AG04449 (cell line): Measurements from ENCODE around the gene PBX1.

Experiments
- CTCF ChIA-PET: fragments of 350-600 bp; formaldehyde crosslinking; extraction: SDS; loops from one replicate; lab custom pipeline; 2021; ENCODE audit warnings: antibody characterized with exemption; lab: Yijun Ruan, JAX
- POLR2A ChIA-PET: fragments of 400-600, 350-600 bp; formaldehyde crosslinking; extraction: SDS; loops from one replicate; lab custom pipeline; 2020; ENCODE audit warnings: antibody characterized with exemption, inconsistent platforms; lab: Yijun Ruan, JAX
- DNase-seq: peaks from one replicate; pipeline ENCODE4 v3.0.0-alpha.2; 2010; ENCODE audit warnings: low read depth, low spot score
- H3K4me3 ChIP-seq: 2 replicates; pipeline ENCODE4 v1.5.1; 2011; ENCODE audit warnings: low read depth, mild to moderate bottlenecking, control low read depth, low read length
- TF ChIP-seq, protein P1 (sequence below): IDR thresholded peaks from one replicate; pipeline ENCODE4 v1.5.1; 2011; ENCODE audit warnings: mild to moderate bottlenecking, moderate library complexity, low read length, control low read depth, inconsistent platforms; ENCODE audit not compliant: insufficient read depth; ENCODE audit errors: missing control alignments

PBX1 gene

DNA sequence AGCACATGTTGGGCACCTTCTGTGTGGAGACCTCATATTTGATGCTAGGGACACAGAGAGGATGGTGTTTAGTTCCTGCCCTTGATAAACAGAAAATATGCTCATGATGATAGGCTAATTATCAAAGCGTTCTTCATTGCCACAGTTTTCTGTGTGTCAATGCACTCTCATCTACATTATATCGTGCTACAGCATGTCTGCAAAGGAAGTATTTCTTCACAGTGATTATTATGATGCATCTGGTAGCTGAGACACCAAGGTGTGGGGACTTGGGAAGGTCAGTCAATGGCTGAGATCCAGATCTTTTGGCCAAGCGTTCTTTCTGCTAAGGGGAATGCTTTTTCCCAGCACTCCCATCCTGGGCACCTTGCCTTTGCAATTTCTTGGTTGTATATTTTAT lies 321.2 kb downstream of the PBX1 start:
- TF ChIP-seq, protein P1, sequence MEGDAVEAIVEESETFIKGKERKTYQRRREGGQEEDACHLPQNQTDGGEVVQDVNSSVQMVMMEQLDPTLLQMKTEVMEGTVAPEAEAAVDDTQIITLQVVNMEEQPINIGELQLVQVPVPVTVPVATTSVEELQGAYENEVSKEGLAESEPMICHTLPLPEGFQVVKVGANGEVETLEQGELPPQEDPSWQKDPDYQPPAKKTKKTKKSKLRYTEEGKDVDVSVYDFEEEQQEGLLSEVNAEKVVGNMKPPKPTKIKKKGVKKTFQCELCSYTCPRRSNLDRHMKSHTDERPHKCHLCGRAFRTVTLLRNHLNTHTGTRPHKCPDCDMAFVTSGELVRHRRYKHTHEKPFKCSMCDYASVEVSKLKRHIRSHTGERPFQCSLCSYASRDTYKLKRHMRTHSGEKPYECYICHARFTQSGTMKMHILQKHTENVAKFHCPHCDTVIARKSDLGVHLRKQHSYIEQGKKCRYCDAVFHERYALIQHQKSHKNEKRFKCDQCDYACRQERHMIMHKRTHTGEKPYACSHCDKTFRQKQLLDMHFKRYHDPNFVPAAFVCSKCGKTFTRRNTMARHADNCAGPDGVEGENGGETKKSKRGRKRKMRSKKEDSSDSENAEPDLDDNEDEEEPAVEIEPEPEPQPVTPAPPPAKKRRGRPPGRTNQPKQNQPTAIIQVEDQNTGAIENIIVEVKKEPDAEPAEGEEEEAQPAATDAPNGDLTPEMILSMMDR = no peak
- no peak overlapping the region for H3K4me3 ChIP-seq
- ChIA-PET CTCF (no interaction called here), POLR2A (no interaction called here)
- no peak for DNase-seq

DNA sequence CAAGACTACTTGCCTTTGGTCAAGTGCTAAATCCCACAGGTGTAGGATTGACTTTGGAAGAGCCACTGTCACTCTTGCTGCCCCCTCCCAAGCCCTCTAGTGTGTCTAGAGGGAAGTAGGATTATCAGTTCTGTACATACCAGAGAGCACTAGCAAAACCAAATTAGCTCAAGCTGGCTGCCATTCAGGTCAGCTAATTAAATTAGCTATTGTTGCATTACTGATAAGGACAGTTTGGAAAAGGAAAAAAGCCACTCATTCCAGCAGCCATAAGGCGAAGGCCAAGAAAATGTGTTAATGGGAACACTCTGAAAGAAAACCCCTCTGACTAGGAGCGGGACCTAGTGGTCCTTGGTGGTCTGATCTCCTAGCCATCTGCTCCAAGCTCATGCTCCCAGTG lies 321.7 kb downstream of the PBX1 start:
- no peak for DNase-seq
- no peak overlapping the region for H3K4me3 ChIP-seq
- ChIA-PET CTCF (no interaction called here), POLR2A (no interaction called here)
- TF ChIP-seq, protein P1 = no peak

DNA sequence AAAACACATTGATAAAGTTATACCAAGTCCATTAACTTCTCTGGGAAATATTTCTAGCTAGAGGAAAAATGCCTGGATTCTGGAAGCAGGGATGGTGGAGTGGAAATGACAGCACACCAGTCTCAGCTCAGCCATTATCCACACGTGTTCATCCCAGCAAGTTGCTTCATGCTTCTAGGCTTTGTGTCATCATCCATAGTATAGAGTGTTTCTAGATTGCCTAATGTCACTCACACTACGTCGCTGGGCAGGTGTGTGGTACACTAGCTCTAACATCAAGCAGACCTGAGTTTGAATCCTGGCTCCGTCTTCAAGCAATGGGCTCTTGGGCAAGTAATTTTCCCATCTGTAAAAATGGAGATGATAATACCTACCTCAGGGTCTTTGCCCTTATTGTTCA lies 326.3 kb downstream of the PBX1 start:
- TF ChIP-seq, protein P1 = no peak
- no peak for DNase-seq
- ChIA-PET POLR2A (no interaction called here), CTCF (no interaction called here)
- no peak overlapping the region for H3K4me3 ChIP-seq

DNA sequence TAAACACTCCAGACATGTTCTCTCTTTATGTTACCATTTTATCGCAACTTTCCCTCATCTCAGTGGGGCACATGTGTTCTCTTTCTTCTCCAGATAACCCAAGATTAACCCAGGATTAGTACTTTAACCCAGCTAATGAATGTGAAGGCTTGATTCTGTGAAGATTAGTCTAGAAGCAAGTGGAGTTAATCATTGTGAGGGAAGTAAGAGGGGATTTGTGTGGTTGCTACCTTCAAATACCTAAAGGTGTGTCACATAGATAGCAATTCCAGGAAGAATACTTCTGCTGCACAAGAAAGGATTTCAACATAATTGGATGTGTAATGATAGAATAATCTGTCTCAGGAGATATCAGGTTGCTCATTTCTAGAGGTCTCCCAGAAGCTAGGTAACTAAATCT lies 327.1 kb downstream of the PBX1 start:
- TF ChIP-seq, protein P1 = no peak
- no peak for DNase-seq
- ChIA-PET CTCF (no interaction called here), POLR2A (no interaction called here)
- no peak overlapping the region for H3K4me3 ChIP-seq

DNA sequence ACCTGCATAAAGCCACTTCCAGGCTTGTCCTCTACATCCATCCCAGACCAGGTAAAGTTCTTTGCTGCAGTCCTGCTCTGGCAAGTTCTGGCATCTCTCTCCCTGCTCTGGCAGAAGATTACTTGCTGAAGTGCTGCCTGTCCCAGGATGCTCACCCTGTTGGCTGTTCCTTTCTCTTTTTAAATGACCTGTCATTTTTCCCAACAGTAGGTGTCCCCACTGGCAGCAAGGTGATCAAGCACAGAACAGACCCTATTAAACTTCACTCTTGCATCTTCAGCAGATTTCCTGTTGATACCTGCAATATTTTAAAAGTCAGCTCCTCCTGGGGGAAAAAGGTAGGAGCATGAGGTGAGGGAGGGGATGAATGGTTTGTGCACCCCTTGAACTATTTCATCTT lies 332.6 kb downstream of the PBX1 start:
- TF ChIP-seq, protein P1 = no peak
- DNase-seq = no peak
- ChIA-PET POLR2A (no interaction called here), CTCF (no interaction called here)
- no peak overlapping the region for H3K4me3 ChIP-seq

DNA sequence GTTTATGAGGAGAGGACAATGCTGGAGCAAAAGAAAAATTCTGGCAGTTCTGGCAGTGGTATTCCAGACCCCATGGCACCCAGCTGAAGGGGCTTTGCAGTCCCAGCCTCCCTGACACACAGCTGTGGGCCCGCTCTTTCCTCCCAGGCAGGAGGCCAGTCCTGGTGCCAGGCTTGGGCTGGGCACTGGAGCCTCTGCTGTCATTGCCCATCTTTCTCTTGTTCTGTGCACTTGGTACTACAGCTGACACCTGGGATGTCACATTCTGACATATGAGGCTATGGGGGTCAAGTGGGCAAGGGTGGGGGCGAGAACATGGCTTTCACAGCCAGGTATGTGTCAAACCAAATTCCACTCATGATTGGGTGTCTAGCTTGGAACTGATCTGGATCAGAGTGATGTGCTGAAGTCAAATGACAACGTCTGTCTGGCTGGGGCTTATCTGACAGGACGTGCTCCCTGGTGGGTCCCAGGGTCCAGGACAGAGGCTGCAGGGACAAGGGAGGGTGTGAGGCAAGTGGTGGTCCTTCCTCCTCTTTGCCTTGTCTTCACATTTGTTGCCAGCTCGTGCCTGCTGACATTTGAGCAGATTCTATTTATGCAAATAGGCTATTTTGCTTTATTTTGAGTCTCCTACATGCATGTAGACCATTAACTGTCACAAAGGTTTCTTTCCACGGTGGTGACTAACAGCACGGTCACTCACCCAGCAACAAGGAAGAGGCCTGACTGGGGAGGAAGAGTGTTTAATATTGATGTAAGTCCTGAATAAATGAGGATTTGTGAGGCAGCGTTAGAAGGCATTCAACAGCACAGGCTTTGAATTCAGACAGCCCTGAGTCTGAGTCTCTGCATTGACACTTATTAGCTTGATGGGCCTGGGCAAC lies 336.3 kb downstream of the PBX1 start:
- ChIA-PET POLR2A (no interaction called here), CTCF (no interaction called here)
- DNase-seq = no peak
- TF ChIP-seq, protein P1 = no peak
- no peak overlapping the region for H3K4me3 ChIP-seq
